NCI-H226 (cell line): Measurements from ENCODE around the gene EXOSC6.
A peak's percentile ranks its signal among the peaks of the same experiment; 100 is the strongest.
"Not testable (repeated sequence)": the region's sequence is repeated elsewhere in the genome, so short reads cannot be mapped to it uniquely, and the experiment has no call there.

Source experiments
- DNase-seq: peaks from one replicate; pipeline ENCODE4 v3.0.0-alpha.2; 2015

EXOSC6 gene

GRCh38 chr16:70251629-70252354, at the start of gene EXOSC6:
TSS of gene EXOSC6 (minus strand) at chr16:70251940. CDS start at chr16:70251900, 40 bp downstream.
- peak; percentile 90 for DNase-seq

DNA sequence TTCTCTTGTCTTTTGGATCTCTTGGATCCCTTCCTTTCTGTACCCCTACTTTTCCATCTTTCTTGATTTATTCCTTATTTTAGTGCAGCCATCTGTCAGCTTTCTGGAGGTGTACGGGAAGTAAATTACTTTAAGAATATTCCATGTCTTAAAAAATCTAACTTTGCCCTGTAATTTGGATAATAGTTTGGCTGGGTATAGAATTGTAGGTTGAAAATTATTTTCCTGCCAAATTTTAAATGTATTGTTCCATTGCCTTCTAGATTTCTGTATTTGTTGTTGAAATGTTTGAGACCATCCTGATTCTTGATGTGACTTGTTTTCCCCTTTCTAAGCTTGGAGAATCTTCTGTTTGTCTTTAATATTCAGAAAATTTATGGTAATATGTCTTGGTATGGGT, 49.4 kb upstream of the EXOSC6 start:
- no peak for DNase-seq

DNA sequence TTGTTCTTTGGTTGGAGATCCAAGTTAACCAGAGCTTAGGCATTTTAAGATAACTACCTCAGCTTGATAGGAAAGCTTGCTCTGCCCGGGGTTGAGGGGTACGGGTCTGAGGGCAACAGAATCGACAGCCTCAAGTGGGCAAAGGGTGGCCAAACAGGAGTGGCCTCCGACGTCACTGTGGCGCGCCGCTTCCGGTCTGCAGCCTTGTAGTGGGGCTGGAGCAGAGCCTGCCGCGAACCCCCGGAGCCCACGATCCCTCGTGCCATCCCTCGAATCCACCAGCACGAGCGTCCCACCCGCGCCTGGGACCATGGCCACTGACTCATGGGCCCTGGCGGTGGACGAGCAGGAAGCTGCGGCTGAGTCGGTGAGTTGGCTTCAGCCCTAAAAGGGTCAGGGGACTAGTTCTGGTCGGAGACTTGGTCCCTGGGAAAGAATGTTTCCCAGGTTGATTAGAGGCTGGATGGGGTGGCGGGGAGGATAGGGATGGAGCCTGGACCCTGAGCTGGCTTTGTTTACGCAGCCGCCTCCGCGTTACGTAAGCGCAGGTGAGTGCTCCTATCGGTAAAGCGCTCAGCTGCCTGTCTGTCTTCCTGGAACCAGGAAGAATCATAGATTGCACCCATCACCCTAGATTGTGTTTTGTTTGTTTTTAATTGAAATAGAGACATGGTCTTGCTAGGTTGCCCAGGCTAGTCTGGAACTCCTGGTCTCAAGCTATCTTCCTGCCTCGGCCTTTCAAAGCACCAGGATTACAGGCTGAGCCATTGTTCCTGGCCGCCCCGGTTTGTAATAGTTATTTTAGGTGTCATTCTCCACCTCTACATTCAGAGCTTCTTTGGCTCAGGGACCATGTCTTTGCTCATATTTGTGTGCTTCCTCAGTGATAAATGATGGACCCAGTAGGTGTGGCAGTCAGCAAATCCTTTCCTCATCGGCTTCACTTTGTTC, 47.5 kb upstream of the EXOSC6 start, which contains the start of gene DDX19B:
Gene DDX19B (plus strand): TSS at position 199 of the 951 bp plus-strand sequence. CDS start 112 bp downstream, at position 311.
- DNase-seq: peak; percentile 61

DNA sequence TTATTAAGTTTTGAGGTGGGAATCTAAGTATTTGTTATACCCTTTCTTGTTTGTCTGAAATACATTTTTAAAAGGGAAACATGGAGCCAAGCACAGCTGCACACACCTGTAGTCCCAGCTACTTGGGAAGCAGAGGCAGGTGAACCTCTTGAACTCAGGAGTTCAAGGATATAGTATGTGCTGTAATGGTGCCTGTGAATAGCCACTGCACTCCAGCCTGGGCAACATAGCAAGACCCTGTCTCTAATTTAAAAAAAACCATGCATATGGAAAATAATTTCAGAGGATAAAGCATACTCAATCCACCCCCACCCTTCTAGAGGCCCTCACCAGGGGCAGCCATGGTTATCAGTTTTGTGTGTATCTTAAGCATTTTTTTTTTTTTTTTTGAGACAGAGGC, 43.9 kb upstream of the EXOSC6 start:
- DNase-seq: no peak

GRCh38 chr16:70294385-70295025, 42.8 kb upstream of the EXOSC6 start:
- DNase-seq: no peak

DNA sequence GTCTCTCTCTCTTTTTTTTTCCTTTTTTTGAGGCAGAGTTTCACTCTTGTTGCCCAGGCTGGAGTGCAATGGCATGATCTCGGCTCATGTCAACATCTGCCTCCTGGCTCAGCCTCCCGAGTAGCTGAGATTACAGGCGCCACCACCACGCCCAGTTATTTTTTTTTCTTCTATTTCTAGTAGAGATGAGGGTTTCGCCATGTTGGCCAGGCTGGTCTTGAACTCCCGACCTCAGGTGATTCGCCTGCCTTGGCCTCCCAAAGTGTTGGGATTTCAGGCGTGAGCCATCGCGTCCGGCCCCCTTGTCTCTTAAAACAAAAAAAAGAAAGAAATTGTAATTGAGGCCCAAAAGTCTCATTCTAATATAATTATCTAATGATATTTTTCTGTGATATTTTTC, 40.4 kb upstream of the EXOSC6 start:
- DNase-seq: not testable (repeated sequence)

DNA sequence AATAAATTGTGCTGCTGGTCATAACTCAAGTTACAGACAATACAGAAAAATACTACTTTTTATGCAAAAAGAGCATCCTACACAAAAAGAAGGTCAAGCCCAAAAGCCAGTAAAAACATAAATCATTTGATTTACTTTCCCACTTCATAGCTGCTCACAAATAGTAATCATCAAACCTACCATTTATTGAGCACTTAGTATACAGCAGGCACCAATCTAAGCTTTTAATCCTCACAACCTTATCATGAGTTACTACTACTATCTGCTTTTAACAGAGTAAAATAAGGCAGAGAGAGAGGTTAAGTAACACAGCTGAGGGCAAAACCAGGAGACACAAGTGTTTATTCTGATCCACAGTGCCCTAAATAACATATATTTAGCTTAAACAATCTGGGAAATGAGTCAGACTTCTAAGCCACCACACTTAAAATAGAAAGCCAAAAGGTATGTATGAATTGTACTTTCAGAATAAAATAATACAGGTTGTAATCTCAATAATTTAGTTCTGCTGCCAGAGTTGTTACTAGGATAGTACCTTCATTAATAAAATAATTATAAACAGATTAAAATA, 39.3 kb upstream of the EXOSC6 start:
- DNase-seq: no peak

GRCh38 chr16:70289229-70290094, 37.7 kb upstream of the EXOSC6 start, which contains the start of gene AARS1:
TSS of gene AARS1 (minus strand) at chr16:70289506. CDS start at chr16:70282763, 6,743 bp downstream.
- DNase-seq: peak; percentile 99

GRCh38 chr16:70287304-70287971, 35.7 kb upstream of the EXOSC6 start:
- not testable (repeated sequence) for DNase-seq

- DNase-seq: no peak
Observed at GRCh38 chr16:70276392-70276791, 24.7 kb upstream of the EXOSC6 start.

DNA sequence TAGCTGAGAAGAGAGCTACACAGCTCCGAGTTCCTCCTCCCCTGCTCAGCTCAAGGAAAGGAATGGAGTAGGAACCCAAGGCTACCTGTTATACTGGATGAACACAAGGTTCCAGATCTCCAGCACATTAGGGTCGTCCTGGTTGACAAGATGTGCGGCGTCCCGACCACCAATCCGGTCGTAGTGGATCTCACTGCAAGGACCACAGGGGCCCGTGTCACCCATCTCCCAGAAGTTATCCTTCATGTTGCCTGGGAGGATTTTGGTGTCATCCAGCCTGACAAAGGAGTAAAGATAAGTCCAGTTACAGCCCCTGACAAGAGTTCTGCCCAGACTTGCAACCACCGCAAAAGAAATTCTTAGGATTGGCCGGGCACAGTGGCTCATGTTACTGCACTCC, 20.0 kb upstream of the EXOSC6 start:
- DNase-seq: no peak

- DNase-seq: no peak
Observed at GRCh38 chr16:70270176-70270575, 18.4 kb upstream of the EXOSC6 start.

- DNase-seq: no peak
Observed at GRCh38 chr16:70269471-70269870, 17.7 kb upstream of the EXOSC6 start.

DNA sequence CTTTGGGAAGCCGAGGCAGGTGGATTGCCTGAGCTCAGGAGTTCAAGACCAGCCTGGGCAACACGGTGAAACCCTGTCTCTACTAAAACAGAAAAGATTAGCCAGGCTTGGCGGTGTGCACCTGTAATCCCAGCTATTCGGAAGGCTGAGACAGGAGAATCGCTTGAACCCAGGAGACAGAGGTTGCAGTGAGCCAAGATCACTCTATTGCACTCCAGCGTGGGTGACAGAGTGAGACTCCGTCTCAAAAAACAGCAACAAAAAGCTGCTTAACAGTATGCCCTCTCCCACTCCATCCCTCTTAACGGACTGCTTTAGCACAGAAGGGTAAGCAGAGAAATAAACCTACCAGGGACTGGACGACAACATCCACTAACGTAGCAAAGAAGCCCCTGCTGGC, 16.2 kb upstream of the EXOSC6 start:
- not testable (repeated sequence) for DNase-seq

DNA sequence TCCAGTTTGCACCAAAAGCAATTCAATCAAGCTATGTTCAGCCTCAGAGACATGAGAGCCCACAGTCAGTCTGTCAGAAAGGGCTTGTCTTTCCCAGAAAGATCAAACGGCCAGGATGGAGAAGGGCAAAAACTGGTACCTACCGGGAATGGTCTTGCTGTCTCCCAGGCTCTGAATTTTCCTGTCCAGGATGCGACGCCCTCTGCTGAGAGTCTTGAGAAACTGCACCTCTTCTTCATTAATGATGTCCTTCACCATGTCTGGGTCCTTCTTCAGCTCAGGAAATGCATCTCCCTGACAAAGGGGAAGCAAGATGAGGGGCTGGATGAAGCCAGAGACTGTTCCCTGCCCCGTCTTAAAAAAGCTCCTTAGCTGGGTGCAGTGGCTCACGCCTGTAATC, 15.8 kb upstream of the EXOSC6 start:
- no peak for DNase-seq

DNA sequence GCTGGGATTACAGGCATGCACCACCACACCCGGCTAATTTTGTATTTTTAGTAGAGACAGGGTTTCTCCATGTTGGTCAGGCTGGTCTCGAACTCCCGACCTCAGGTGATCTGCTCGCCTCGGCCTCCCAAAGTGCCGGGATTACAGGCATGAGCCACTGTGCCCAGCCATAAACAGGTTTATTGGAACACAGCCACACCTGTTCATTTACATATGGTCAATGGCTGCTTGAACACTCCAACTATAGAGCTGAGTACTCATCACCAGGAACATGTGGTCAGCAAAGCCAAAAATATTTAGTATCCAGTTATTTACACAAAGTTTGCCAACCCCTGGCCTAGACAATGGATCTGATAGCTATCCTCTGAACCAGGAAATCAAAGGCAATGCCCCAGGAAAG, 8.2 kb upstream of the EXOSC6 start:
- not testable (repeated sequence) for DNase-seq

GRCh38 chr16:70258946-70259345, 7.2 kb upstream of the EXOSC6 start:
- DNase-seq: no peak

DNA sequence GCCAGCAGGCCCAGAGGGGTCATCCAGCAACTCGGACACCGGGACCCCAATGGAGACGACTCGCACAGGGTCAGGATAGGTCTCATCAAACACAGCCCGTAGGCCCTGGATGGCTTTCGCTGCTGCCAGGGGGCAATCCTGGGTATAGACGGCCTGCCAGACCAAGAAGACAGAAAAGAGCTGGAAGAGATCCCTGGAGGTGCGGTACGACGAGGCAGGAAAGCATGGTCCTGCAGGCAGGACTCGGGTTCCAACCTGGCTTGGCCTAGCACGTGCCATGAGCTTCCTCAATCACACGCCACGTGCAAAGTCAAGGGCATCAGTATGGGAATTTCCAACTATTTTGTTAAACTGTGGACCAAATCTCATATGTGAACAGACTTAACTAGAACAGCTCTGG, 6.3 kb upstream of the EXOSC6 start:
- no peak for DNase-seq

DNA sequence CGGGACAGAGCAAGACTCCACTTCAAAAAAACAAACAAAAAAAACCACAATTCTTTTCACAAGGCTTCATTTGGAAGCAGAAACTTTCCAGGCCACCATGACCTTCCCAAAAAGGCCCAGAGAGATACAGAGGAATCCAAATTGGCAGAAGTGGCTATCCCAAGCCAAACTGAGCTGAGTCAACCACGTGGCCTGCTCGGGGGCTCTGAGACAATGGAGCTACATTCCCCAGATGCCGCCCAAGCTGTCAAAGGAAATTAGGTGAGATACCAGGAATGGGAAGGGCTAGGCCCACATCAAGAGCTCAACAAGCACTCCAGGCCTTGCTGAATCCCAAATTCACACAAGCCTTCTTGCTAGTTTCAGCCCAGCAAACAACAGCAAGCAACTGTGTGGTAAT, 5.7 kb upstream of the EXOSC6 start:
- no peak for DNase-seq

GRCh38 chr16:70255574-70255973, 3.8 kb upstream of the EXOSC6 start:
- no peak for DNase-seq

DNA sequence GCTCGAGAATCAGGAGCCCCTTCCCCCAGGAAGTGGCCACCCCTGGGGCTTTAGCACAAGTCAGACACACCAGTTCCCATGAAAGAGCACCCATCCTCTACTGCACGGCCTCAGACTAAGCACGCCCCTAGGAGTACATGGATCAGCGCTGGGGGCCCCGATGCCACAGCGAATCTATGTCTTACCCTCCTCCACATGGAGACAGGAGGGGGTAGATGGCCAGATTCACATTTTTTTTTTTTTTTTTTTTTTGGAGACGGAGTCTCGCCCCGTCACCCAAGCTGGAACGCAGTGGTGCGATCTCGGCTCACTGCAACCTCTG, 3.2 kb upstream of the EXOSC6 start:
- DNase-seq: no peak
